ENCODE measurements around the gene NOL6. TPM values are rescaled to one million over a fixed set of nuclear protein-coding genes. Genes with fewer than 3 reads are reported as not detected.

The NOL6 gene
- total RNA-seq, 1 experiment from 2014 or later, result 64.4 TPM

- H3K4me3 Mint-ChIP-seq, result no peak overlapping the region
- WGBS (ENCODE audit: extremely low coverage, insufficient read length, low lambda C conversion rate), result no CpG with 5 or more reads among the region's 2 CpGs
- no peak overlapping the region for H2BK120ac ChIP-seq (ENCODE audit: low read depth, low read length, poor library complexity, severe bottlenecking)
- H2BK20ac ChIP-seq (ENCODE audit: low read depth, low read length, poor library complexity, severe bottlenecking), result no peak overlapping the region
- H3K27ac Mint-ChIP-seq, result no peak overlapping the region
- H3K23ac ChIP-seq (ENCODE audit: insufficient read length, low read depth, low read length), result no peak overlapping the region
- no peaks in the 10 kb centered on the region for H3K23me2 ChIP-seq (ENCODE audit: insufficient read length, low read depth, low read length, poor library complexity, severe bottlenecking)
- no peak overlapping the region for H3K14ac ChIP-seq (ENCODE audit: insufficient read depth, low read length)
- no peaks in the 10 kb centered on the region for H3K27me3 ChIP-seq (ENCODE audit: insufficient read depth, low read length)
- no peaks in the 10 kb centered on the region for H3K4me1 ChIP-seq (ENCODE audit: insufficient read depth, low read length)
- H3K27me3 Mint-ChIP-seq (ENCODE audit: low read depth), result no peaks in the 10 kb centered on the region; the same call in 1 of the 2 replicates
- H3K9ac ChIP-seq (ENCODE audit: extremely low read depth, insufficient read length, low read length), result no peak overlapping the region
- no peaks in the 10 kb centered on the region for H4K20me1 ChIP-seq (ENCODE audit: control insufficient read depth, insufficient read depth, insufficient read length)
- no peak overlapping the region for H3K18ac ChIP-seq (ENCODE audit: insufficient read length, low read depth, low read length)
- no peak overlapping the region for H3K56ac ChIP-seq (ENCODE audit: insufficient read length, low read depth, low read length)
- no peak overlapping the region for H4K5ac ChIP-seq (ENCODE audit: insufficient read length, low read depth, low read length)
- no peak for DNase-seq
- no peak overlapping the region for H2AFZ ChIP-seq (ENCODE audit: low read length)
- H4K8ac ChIP-seq (replicated peaks; ENCODE audit: insufficient read length, low read depth, low read length), result no peak overlapping the region
- H2BK15ac ChIP-seq (ENCODE audit: low read depth, low read length), result no peak overlapping the region
- no peak overlapping the region for H3K27ac ChIP-seq (ENCODE audit: insufficient read length, low read depth, low read length)
- H3K4me2 ChIP-seq (ENCODE audit: insufficient read depth, insufficient read length, low read length), result no peak overlapping the region
- H3K4ac ChIP-seq (ENCODE audit: low read depth, low read length), result no peak overlapping the region
- H4K91ac ChIP-seq (ENCODE audit: insufficient read length, low read depth, low read length), result no peak overlapping the region
- H3K4me1 Mint-ChIP-seq, result peaks cover 5 to 6% of the 10 kb centered on the region in 2 experiments
- H3T11ph ChIP-seq (ENCODE audit: low read length), result no peak overlapping the region
- no peaks in the 10 kb centered on the region for H3K36me3 Mint-ChIP-seq (ENCODE audit: insufficient read depth in 1 of 3, low read depth in 3 of 3)
- H2AK5ac ChIP-seq (ENCODE audit: insufficient read length, low read length), result no peak overlapping the region
- no peak overlapping the region for H2BK12ac ChIP-seq (ENCODE audit: insufficient read length, low read depth, low read length)
- H3K9me3 Mint-ChIP-seq, result no peaks in the 10 kb centered on the region
- no peaks in the 10 kb centered on the region for H3K79me1 ChIP-seq (ENCODE audit: insufficient read depth, low read depth, low read length, poor library complexity, severe bottlenecking)
- no peaks in the 10 kb centered on the region for H3K79me2 ChIP-seq (ENCODE audit: insufficient read depth, low read length)
- no peaks in the 10 kb centered on the region for H3K9me3 ChIP-seq (ENCODE audit: control insufficient read depth, low read depth, low read length)
- no peak for TF ChIP-seq CTCF (conservative IDR thresholded peaks at IDR 0.05)
- H2BK5ac ChIP-seq (ENCODE audit: insufficient read length, low read length), result no peak overlapping the region
Observed at GRCh38 chr9:33431420-33431819, 42.3 kb downstream of the NOL6 start.

Data from H9 (cell line).